ENCODE data around the gene TMEFF1. TPM values are rescaled to one million over a fixed set of nuclear protein-coding genes. Genes with fewer than 3 reads are reported as not detected.
A peak's percentile ranks its signal among the peaks of the same experiment; 100 is the strongest.

The TMEFF1 gene
- total and polyA plus RNA-seq, 4 donors = 0.01 to 0.77 (median 0.71) TPM; not detected in 1

- Histone ChIP-seq H3K9ac (ENCODE audit: insufficient read depth in 1 of 2, low read length in 2 of 2) (no peak overlapping the region), H3K4me3 (no peak overlapping the region)
- no peak for TF ChIP-seq CTCF (IDR thresholded peaks at IDR 0.05; ENCODE audit: control extremely low read depth, extremely low read depth)
These were observed 118.2 kb downstream of the TMEFF1 start for GRCh38 chr9:100591139-100591538.

GRCh38 chr9:100591639-100592412 is 118.9 kb downstream of the TMEFF1 start:
- Histone ChIP-seq H3K4me3 (no peak overlapping the region), H3K36me3 (ENCODE audit: control insufficient read depth in 4 of 4, insufficient read depth in 4 of 4, low read length in 4 of 4) (no peaks in the 10 kb centered on the region), H3K4me1 (ENCODE audit: control insufficient read depth in 5 of 5, insufficient read depth in 5 of 5, low read length in 5 of 5) (peaks cover 0 to 4% (median 3%) of the 10 kb centered on the region in 5 donors), H3K9ac (ENCODE audit: insufficient read depth in 1 of 2, low read length in 2 of 2) (no peak overlapping the region), H3K27ac (ENCODE audit: low read depth in 1 of 2, low read length in 1 of 2) (no peak overlapping the region), H3K9me3 (ENCODE audit: control insufficient read depth in 4 of 4, insufficient read depth in 3 of 4, low read length in 3 of 4) (no peaks in the 10 kb centered on the region), H3K27me3 (ENCODE audit: control insufficient read depth in 3 of 3, insufficient read depth in 3 of 3, low read length in 2 of 3) (no peaks in the 10 kb centered on the region)
- ATAC-seq (ENCODE audit: insufficient read depth, low FRiP score) (no peak), DNase-seq (no peak)
- 88 to 89% methylated on average over 5 of the region's 5 CpGs for WGBS, 2 donors
- no peak for TF ChIP-seq CTCF (IDR thresholded peaks at IDR 0.05; ENCODE audit: control extremely low read depth, extremely low read depth)

More at GRCh38 chr9:100591139-100591538, 118.2 kb downstream of the TMEFF1 start:
- no peak for ATAC-seq (ENCODE audit: insufficient read depth, low FRiP score)
- Histone ChIP-seq H3K27ac (ENCODE audit: low read depth in 1 of 2, low read length in 1 of 2) (no peak overlapping the region), H3K4me1 (ENCODE audit: control insufficient read depth in 5 of 5, insufficient read depth in 5 of 5, low read length in 5 of 5) (peaks cover 0 to 4% (median 3%) of the 10 kb centered on the region in 5 donors), H3K27me3 (ENCODE audit: control insufficient read depth in 3 of 3, insufficient read depth in 3 of 3, low read length in 2 of 3) (no peaks in the 10 kb centered on the region), H3K9me3 (ENCODE audit: control insufficient read depth in 4 of 4, insufficient read depth in 3 of 4, low read length in 3 of 4) (no peaks in the 10 kb centered on the region), H3K36me3 (ENCODE audit: control insufficient read depth in 4 of 4, insufficient read depth in 4 of 4, low read length in 4 of 4) (no peaks in the 10 kb centered on the region)
- WGBS, 2 donors = 90 to 92% methylated on average over 6 of the region's 6 CpGs
- no peak for DNase-seq

GRCh38 chr9:100595391-100596199 is 122.6 kb downstream of the TMEFF1 start:
- 23 to 39% methylated on average over 3 of the region's 3 CpGs for WGBS, 2 donors
- H3K4me1 ChIP-seq (ENCODE audit: control insufficient read depth in 5 of 5, insufficient read depth in 5 of 5, low read length in 5 of 5) = peaks cover 0 to 9% (median 0%) of the 10 kb centered on the region in 5 donors
- no peak overlapping the region for H3K27ac ChIP-seq (ENCODE audit: low read depth in 1 of 2, low read length in 1 of 2)
- peak; percentile 71 for TF ChIP-seq CTCF (IDR thresholded peaks at IDR 0.05; ENCODE audit: control extremely low read depth, extremely low read depth)
- no peaks in the 10 kb centered on the region for H3K27me3 ChIP-seq (ENCODE audit: control insufficient read depth in 3 of 3, insufficient read depth in 3 of 3, low read length in 2 of 3)
- H3K9ac ChIP-seq (ENCODE audit: insufficient read depth in 1 of 2, low read length in 2 of 2) = no peak overlapping the region
- ATAC-seq (ENCODE audit: insufficient read depth, low FRiP score) = no peak
- DNase-seq = peak; percentile 67 to 84 (median 83)
- H3K9me3 ChIP-seq (ENCODE audit: control insufficient read depth in 4 of 4, insufficient read depth in 3 of 4, low read length in 3 of 4) = no peaks in the 10 kb centered on the region
- H3K36me3 ChIP-seq (ENCODE audit: control insufficient read depth in 4 of 4, insufficient read depth in 4 of 4, low read length in 4 of 4) = no peaks in the 10 kb centered on the region
- no peak overlapping the region for H3K4me3 ChIP-seq
